NCI-H446 treated with DMSO at 0.1 percent for 48 hours (cell line): Measurements from ENCODE around the gene CREB3.

Experiments
- DNase-seq: peaks from one replicate; lab custom pipeline; 2025; lab: John Stamatoyannopoulos, UW

CREB3 gene

DNA sequence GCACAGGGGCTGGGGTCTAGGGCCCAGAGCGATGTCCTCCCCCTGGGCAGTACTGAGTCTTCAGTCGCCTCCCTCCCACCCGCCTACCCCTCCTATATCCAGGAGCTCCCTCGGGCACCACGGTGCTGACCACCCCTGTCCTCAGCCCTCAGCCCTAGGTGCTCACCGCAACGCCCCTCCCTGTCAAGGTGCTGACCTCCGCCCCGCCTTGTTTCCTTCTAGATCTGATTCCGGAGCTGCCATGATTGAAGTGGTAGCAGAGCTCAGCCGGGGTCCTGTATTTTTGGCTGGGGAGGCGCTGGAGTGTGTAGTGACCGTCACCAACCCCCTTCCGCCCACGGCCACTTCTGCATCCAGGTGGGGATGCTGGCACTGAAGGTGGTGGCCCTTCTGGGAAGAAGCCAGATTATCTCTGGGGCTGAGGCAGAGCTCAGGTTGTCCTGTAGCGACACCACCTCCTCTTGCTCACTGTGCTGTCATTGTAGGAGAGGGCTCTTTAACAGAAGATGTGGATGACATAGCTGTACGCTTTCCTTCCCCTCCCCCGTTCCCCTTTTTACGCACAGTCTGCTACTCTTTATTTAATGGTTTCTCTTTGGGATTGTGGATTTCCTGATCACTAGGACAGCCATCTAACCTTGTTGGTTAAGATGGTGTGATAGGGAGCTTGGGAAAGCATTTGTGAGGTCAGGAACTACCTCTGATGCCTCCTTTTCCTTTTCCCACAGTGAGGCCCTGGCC is 17.2 kb downstream of the CREB3 start:
- no peak for DNase-seq

DNA sequence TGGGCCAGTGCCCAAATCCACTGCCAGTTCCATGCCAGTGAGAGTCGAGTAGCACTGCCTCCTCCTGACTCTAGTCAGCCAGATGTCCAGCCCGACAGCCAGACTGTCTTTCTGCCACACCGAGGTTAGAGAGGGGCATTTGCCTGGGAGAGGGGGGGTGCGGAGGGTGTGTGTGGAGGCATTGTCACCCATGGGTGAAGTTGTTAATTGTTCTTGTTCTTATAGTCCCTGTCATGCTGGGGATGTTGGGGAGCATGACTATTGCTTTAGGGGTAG is 17.7 kb downstream of the CREB3 start:
- no peak for DNase-seq

DNA sequence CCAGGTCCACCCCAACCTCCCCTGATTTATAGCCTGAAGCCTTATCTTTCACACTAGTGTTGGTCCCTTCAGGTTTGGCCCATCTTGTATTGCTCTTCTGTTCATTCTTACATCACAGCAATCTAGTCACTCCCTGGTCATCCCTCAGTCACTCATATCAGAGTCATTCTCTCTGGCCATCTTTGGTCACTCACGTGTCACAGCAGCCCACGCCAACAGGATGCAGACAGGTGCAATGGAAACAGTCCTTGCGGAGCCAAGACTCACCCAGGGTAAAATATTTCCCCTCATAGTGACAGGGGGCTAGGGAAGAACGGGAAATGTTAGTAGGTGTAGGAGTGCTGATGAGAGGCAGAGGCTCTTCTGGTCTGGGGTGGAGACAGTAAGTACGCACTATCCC is 21.0 kb downstream of the CREB3 start:
- DNase-seq: no peak

DNA sequence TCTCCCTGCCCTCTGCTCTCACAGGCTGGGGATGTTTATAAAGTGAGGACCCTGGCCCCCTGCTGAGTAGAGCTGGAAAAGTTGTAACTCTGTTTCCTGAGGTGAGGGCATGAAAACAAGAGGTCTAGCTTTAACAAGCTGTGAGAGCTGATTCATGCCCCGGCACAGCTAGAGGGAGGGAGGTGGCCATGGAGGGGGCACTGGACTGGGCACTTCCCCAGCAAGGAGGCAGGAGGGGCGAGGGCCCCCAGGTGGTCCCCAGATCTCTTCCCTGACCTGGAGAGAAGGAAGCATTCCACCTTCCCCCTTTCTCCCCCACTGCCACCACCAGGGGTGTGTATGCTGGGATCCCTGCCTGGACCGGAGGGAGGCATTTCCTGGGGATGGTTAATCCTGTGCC is 21.8 kb downstream of the CREB3 start, which contains the start of gene MSMP:
MSMP (minus strand) TSS at position 13 of the 400 bp plus-strand sequence. CDS start 147 bp downstream, outside the sequence.
- no peak for DNase-seq

DNA sequence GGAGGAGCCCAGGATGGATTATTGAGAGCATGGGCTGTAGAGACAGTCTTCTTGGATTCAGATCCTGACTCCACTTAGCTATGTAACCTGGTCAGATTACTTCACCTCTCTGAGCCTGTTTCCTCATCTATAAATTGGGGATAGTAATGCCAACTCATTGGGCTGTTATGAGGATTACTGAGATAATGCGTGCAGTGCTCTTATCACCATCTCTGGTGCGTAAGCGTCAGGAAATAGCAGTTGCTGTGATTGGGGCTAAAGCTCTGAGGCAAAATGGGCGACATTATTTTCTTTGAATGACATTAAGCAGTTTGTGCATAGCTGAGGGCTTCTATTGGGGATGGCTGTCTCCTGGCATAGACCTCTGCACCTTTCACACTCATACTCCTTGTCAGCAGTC is 22.6 kb downstream of the CREB3 start:
- no peak for DNase-seq

DNA sequence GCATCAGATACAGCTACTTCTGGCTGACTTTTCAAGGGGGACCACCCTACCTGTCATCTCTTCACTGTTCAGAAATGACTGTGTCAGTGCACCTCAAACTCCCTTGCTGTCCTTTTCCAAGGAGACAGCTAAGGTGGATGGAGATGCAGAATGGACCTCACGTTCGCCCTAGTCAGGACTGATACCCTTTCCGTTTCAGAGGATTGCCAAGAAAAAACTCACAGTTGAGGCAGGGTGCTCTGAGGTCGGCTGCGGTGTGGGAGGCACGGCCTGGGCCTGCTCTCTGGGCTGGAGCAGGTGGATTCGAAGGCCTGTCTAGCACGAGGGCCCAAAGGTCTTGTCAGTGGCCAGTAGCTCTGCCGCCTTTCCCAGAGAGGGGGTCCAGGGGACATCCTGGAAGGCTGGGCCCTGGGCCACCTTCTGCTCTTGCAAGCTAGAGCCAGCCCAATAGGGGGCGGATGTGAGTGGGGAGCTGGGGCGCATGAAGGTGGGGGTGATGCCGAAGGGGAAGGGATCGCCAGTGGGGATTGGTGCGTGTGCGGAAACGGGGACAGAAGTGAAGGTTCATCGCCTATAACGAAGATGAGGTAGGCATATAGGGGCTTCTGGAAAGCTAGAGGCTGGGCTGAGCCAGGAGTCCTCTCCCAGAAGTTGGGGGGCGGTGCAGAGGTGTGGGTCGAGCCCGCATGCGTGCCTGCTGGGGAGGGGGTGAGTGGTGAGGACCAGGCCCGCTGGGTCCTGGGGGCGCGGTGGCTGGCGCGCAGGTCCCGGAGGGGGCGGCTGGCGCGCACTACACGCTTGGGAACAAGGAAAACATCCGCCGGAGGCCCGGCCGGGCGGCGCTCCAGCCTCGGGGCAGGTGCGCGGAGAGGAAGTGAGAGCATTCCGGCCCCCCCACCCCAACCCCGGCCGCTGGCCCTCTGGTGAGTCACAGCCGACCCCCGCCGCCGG is 24.1 kb downstream of the CREB3 start:
- DNase-seq: no peak

DNA sequence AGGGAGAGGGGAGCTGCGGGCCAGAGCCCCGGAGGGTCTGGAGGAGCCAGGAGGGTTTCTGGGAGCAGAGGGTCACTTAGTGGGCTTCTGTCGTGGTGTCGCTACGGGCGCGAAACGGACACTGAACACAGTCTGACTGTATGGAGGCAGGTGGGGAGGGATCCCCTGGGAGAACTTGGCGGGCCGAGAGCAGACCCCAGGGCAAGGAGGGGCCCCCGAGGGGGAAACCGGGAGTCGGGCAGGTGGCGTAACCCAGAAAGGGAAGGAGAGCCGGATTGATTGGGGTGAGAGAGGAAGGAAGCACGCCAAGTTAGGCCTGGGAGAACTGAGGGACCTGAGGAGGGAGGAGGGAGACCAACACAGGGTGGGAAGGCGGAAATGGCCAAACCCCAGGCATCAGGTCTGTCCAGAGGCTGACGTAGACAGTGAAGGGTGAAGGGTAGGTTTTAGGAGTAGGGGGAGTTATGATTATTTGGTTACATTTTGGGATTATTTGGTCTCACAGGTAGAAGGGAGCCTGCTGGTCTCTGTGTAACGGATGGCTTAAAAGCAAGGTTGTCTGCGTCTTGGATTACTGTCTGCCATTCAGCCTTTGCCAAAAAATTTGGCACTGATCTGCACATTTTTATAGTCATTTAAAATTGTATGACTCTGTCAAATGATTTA is 24.9 kb downstream of the CREB3 start:
- no peak for DNase-seq

DNA sequence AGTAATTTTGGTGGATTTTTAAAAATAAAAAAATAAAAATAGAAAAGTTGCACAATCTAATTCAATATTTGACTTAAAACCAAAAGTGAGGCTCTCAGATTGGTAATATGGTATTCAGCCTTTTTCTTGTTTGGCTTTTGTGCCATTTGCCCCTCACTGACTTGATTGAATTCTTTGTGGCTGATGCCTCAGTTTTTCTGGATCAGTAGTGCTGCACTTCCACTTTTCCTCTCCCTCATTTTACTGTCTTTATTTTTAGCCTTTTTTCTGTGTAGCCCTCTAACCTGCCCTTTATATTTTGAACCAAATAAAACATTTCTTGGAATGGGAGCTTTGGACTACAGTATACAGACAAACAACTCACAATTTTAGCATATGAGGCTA is 25.4 kb downstream of the CREB3 start:
- DNase-seq: no peak

DNA sequence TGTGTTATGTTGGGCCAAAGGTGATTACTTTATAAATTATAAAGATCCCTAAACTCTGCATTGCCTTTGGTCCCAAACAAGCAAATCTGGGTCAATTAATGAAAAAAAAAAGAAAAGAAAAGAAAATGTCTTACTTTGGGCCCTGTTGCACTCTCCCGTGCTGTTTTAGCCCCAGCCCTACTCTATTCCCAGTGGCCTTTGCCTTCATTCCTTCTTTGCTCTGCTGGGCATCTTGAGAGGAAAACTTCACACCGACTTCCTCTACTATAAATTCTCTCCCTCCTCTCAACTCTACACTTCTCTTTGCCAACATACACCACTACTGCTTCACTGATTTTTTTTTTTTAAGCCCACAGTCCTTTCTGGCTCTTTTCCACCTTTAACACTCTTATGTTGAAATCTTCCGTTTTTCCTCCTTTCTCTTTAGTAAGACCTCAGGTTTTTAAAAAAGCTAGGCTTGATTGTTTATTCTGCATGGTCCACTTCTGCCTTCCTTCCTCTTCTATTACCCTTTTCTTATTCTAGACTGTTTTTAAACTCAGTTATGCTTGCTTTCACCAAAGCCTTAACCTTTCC is 26.1 kb downstream of the CREB3 start:
- no peak for DNase-seq

DNA sequence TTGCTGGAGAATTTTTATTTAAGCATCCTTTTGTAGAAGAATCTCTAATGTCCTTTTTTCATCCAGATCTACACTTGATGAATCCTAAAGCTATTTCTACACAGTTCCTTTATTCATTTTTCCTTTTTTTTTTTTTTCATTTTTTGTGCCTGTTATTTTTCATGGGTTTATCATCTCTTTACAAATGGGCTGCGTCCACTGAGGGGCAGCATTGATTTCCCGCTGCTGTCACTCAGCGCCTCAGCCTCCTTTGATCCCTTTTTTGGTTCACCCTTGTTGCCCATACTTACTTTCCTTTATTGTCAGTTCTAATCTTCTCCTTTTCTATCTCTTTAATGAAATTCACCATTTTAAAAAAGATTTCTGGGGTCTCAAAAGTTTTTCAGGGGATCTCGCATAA is 27.3 kb downstream of the CREB3 start:
- no peak for DNase-seq

DNA sequence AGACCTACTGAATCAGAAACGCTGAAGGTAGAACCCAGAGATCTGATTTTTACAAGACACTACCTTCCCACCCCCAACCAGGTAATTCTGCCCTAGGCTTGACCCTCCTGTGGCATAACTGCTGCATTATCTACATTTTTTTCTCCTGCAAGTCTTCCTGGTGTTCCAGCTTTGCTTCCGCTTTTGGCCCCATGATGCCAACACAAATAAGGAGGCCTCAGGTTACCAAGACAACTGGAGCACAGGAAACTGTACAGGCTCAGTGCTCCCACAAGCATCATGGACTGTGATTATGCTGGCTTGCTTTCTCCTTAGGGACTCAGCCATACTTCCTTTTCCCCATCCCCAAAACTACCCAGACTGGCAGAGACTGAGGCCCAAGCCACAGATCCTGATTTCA is 28.2 kb downstream of the CREB3 start:
- DNase-seq: no peak

DNA sequence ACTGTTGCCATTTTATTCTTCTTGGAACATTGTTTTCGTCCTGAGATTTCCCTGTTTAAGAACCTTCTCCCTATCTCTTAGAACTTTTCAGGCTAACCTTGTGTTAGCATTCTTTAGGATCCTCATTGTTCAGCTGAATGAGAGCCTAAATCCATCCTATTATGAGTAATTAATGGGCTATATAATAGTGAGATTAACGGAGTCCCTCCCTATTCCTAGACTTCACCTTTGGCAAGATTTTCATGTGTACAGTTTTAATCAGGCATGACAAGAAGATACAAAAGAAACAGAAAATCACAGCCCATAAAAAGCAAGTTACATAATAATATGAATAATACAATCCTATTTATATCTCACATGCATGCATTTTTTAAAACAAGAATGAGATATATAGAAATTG is 30.7 kb downstream of the CREB3 start:
- DNase-seq: no peak

DNA sequence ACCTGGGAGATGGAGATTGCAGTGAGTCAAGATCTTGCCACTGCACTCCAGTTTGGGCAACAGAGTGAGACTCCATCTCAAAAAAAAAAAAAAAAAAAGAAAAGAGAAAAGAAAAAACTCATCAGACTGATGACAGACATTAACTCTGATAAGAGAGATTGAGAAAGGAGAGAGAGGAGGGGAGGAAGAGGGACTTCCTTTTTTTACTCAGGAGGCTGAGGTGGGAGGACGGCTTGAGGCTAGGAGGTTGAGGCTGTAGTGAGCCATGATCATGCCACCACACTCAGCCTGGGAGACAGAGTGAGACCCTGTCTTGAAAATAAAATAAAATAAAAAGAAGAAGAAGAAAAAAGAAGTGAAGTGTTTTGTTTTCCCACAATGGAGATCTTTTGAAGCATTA is 31.3 kb downstream of the CREB3 start:
- DNase-seq: no peak

DNA sequence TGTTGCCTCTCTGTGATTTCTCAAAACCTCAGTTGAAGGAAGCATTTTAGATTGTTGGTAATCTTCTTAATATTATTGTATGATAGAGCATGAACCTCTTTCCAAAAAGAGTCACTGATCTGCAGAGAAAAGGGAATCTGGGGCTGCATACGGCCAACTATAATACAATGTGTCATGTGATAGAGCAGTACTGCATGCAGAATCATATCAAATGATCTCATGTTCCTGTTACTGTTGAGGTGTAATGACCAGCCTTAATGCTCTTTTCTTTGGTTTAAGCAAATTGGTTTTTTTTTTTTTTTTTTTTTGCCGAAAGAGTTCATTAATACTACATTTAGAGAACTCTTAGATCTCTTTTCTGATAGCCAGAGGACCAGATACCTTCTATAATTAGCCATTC is 34.5 kb downstream of the CREB3 start:
- no peak for DNase-seq

DNA sequence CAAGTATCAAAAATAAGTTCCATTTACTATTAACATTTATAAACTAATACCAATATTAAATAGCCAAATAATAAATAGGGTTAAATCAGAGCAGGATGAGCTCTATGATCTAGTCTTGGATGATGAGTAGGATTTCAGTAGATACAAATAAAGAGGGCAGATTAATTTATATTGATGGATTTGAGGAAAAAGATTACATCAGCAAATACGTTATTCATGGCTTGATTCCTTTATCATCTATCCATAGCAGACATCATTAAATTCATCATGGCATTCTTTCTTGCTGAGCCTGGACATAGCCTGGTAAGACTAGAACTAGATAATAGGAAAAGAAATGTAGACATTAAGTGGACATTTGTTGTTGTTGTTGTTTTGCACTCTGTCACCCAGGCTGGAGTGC is 35.0 kb downstream of the CREB3 start:
- no peak for DNase-seq

DNA sequence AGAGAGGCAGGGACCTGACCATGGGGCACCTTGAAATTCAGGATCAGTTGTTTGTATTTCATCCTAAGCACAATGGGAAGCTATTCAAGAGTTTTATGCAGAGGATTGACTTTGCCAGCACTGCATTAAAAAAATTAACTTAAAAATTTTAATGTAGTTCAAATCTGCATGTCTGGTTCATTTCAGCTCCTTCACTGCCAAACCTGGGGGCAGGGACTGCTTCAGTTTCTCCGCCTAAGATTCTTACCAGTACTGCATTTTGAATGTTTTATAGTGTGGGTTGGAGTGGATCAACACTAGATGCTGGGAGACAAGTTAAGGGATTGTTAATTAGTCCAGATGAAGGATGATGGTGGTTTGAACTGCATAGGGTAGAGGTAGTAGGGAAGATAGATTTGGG is 37.3 kb downstream of the CREB3 start:
- DNase-seq: no peak

DNA sequence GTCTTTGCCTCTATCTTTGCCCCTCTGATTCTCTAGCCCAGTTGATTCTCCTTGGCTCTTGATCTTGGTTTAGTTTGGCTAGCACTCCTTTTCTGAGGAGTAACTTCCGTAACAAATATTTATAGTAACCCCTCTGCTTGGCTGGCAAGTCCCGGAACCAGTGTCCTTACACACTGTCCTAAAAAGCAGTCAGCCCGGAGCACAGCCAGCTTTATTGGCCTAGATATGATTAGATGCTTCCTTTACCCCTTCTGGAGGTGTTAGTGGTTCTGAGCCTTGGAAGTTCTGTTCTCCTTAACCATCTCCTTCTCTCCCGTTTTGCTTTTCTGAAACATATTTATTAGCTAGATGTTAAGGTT is 38.6 kb downstream of the CREB3 start:
- no peak for DNase-seq

DNA sequence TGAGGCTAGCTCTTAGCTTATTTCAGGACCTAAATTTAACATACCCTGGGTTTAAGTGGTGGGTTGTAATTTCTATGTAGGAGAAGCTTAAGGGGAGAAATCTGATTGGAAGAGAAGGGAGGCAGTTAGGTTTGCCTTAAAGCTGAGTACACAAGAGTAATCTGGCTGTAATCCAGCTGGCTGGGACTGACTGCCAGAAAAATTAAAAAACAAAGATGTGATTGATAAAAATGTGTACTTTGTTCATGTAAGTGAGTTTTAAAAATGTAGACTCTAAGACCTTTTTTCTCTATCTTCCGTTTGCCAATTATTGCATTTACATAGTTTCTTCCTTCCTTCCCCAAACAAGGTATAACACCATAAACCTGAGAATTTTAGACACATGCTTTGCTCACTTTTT is 39.1 kb downstream of the CREB3 start:
- DNase-seq: peak; percentile 10

DNA sequence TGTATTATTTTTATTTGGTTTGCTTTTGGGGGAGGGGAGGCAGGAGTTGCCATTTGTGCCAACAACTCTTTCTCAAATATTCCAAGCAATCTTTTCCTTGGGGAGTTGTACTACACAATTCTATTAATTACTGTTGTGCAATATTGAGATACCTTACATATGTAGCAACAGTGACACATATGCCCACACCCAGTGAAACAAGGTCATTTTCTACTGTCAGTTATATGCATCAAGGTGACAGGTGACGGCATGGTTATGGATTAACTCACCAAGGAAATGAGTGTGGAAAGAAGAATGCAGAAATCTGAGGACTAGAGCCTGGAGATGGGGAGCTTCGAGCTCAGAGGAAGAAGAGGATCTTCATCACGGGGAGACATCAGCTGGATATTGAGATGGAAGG is 39.5 kb downstream of the CREB3 start:
- DNase-seq: no peak

DNA sequence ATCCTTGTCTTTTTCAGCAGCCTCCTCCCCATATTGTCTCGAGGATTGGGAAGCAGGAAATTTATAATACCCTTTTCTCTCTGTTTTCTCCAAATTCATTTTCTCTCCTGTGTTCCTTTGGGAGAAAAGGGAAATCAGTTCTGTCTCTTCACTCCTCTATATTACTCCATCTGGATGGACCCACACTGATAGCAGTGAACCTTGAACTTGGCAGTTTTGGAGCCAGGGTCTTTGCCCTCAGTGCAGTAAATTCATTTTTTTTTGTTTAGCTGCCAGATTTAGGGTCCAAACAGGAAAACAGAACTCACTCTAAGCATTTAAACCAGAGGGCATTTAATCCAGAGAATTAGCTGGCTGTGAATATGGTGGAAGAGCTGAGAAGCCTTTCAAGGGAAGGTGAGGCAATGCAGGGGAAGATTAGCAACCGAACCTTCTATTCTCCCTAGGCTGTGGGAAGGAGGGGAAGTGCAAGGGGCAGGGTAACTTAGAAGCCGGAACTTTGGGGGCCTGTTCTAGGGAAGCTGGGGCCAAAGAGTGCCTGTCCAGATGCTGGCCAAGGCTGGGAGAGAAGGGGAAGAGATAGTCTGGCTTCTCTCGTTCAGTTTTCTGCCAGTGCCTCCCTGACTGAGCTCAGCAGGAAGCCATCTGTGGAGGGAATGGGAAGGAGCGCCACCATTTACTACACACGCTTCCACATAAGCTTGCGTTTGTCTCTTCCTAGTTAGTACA is 42.6 kb downstream of the CREB3 start:
- peak; percentile 33 for DNase-seq

DNA sequence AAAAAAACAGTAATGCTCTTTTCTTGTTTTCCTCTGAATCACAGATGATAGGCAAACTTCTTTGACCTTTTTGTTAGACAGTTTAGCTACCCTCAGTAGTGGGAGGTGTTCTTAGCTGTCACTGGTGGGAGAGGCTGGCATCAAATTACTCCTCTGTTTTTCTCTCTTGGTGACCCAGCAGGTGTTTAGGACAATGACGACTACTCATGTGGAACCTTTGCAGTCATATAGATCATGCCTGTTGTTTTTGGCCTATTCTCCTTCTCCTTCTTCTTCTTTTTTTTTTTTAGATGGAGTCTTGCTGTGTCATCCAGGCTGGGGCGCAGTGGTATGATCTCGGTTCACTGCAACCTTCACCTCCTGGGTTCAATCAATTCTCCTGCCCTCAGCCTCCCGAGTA is 43.6 kb downstream of the CREB3 start:
- no peak for DNase-seq

DNA sequence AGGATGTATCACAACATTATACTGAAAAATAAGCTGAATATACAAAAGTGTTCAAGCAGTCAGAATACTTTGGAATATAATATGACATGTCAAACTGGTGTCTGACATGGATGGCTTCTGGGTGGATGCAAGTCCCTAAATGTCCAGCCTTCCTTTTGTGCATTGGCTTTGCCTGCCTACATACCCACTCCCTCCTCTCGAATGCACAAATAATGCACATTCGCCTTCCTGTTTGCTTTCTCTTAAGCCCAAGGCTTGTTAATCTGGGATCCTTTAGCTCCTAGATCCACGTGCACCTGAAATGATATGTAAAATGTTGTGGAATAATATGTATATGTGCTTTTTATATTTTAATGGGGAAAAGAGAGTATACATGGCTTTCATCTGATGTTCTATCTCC is 46.0 kb downstream of the CREB3 start:
- DNase-seq: no peak
